ENCODE results near the gene PLEKHG2.

PLEKHG2 gene

GRCh38 chr19:39407660-39408391 lies 4.6 kb upstream of the PLEKHG2 start:
- no peak for DNase-seq

GRCh38 chr19:39408392-39409207 lies 3.9 kb upstream of the PLEKHG2 start:
- DNase-seq = no peak

- peak; percentile 56 for DNase-seq
Measured at GRCh38 chr19:39409208-39410016, 3.1 kb upstream of the PLEKHG2 start.

- DNase-seq = peak; percentile 6
Measured at GRCh38 chr19:39410017-39410830, 2.2 kb upstream of the PLEKHG2 start.

- no peak for DNase-seq
Measured at GRCh38 chr19:39410831-39411080, 1.7 kb upstream of the PLEKHG2 start.

GRCh38 chr19:39411081-39411831 lies 1.2 kb upstream of the PLEKHG2 start:
- DNase-seq = no peak

GRCh38 chr19:39411832-39412099 lies 703 bp upstream of the PLEKHG2 start:
- DNase-seq = peak; percentile 85

- DNase-seq = no peak
Measured at GRCh38 chr19:39412867-39413271, 400 bp downstream of the PLEKHG2 start.

- no peak for DNase-seq
Measured at GRCh38 chr19:39413272-39413910, 922 bp downstream of the PLEKHG2 start.

- no peak for DNase-seq
Measured at GRCh38 chr19:39413911-39414608, 1.6 kb downstream of the PLEKHG2 start.

- DNase-seq = no peak
Measured at GRCh38 chr19:39415111-39416046, 2.9 kb downstream of the PLEKHG2 start.

- no peak for DNase-seq
Measured at GRCh38 chr19:39416152-39417120, 4.0 kb downstream of the PLEKHG2 start.

GRCh38 chr19:39417463-39418181 lies 5.2 kb downstream of the PLEKHG2 start:
- DNase-seq = no peak

GRCh38 chr19:39419003-39419402 lies 6.5 kb downstream of the PLEKHG2 start:
- no peak for DNase-seq

GRCh38 chr19:39420769-39421168 lies 8.3 kb downstream of the PLEKHG2 start:
- DNase-seq = no peak

GRCh38 chr19:39422020-39422419 lies 9.6 kb downstream of the PLEKHG2 start:
- no peak for DNase-seq

GRCh38 chr19:39423258-39424086 lies 11.0 kb downstream of the PLEKHG2 start:
- no peak for DNase-seq

All from midbrain (tissue), 1 donor.